Spleen (tissue), 7 donors: ENCODE results near the gene MYO9A.

Source experiments
- CTCF ChIP-seq, 11 experiments: fragments of 200-600 bp in 7 of 11; fragments of 450-650 bp in 4 of 11; sonication (generic) in 4 of 11; IDR thresholded peaks in 8 of 11; conservative IDR thresholded peaks in 3 of 11; 1 replicate in 7 of 11; 2 replicates in 4 of 11; pipeline versions ENCODE4 v1.4.0 to v1.8.0; 2016 to 2021; ENCODE audit warnings: antibody characterized with exemption in 11 of 11, inconsistent platforms in 4 of 11, mild to moderate bottlenecking in 1 of 11
- POLR2A ChIP-seq, 3 donors: fragments of 450-650 bp; IDR thresholded peaks; one replicate each; pipeline ENCODE4 v1.5.1; 2017; ENCODE audit warnings: antibody characterized with exemption in 3 of 3, mild to moderate bottlenecking in 1 of 3
- POLR2AphosphoS5 ChIP-seq, 3 donors: sonication (generic); formaldehyde crosslinking; IDR thresholded peaks; one replicate each; pipeline ENCODE4 v1.5.1; 2017; ENCODE audit warnings: antibody characterized with exemption in 3 of 3
- donor health status: DM: no; HTN: no; CAD: no; lungs with moderate emphysema.
- donor health status: DM: no; HTN: no; CAD: no.
- donor health status: DM: no; HTN: no; CAD: no.

- TF ChIP-seq CTCF (IDR thresholded peaks at IDR 0.05 in 8 of 11, conservative IDR thresholded peaks at IDR 0.05 in 3 of 11) = no peak
- TF ChIP-seq POLR2A (IDR thresholded peaks at IDR 0.05) = no peak
- TF ChIP-seq POLR2AphosphoS5 (IDR thresholded peaks at IDR 0.05) = no peak
Observed at GRCh38 chr15:72146934-72147333, 29.0 kb upstream of the MYO9A start.
